Right atrium auricular region (tissue), 2 donors: ENCODE results near the gene TXNDC2. TPM values are rescaled to one million over a fixed set of nuclear protein-coding genes. Genes with fewer than 3 reads are reported as not detected.

Experiments used
- DNase-seq: peaks from one replicate; pipeline ENCODE4 v3.0.0-alpha.2; 2019; ENCODE audit warnings: low spot score
- H3K27ac ChIP-seq, 2 donors: fragments of 200-600 bp; sonication (generic); 1 replicate in 1 of 2; 2 replicates in 1 of 2; pipeline ENCODE4 v1.5.1; 2016 to 2019
- H3K27me3 ChIP-seq, 2 donors: fragments of 200-600 bp; sonication (generic); one replicate each; pipeline versions ENCODE4 v1.5.1 to v1.6.0; 2017 to 2019
- H3K36me3 ChIP-seq: fragments of 200-600 bp; sonication (generic); one replicate; pipeline ENCODE4 v1.5.1; 2016
- H3K4me1 ChIP-seq, 2 donors: fragments of 200-600 bp; sonication (generic); one replicate each; pipeline versions ENCODE4 v1.5.1 to v1.6.0; 2017 to 2019
- H3K4me3 ChIP-seq, 2 donors: fragments of 200-600 bp; sonication (generic); 1 replicate in 1 of 2; 2 replicates in 1 of 2; pipeline ENCODE4 v1.5.1; 2017 to 2019; ENCODE audit warnings: mild to moderate bottlenecking in 1 of 2, moderate library complexity in 1 of 2
- H3K9me3 ChIP-seq, 2 donors: fragments of 200-600 bp; sonication (generic); one replicate each; pipeline ENCODE4 v1.5.1; 2019
- total RNA-seq, 2 donors: library from RNA; depleted of rRNA; stranded (reverse); fragments of >200 nt; gene quantifications; one replicate each; pipeline ENCODE4 v1.1.0, GENCODE V29; 2016
- TF ChIP-seq, protein P1 (sequence below), 2 donors: fragments of 200-600 bp; sonication (generic); IDR thresholded peaks; one replicate each; pipeline ENCODE4 v1.5.1; 2019; ENCODE audit warnings: antibody characterized with exemption in 2 of 2

The TXNDC2 gene
- total RNA-seq, 2 donors from 2014 or later, result not detected

DNA sequence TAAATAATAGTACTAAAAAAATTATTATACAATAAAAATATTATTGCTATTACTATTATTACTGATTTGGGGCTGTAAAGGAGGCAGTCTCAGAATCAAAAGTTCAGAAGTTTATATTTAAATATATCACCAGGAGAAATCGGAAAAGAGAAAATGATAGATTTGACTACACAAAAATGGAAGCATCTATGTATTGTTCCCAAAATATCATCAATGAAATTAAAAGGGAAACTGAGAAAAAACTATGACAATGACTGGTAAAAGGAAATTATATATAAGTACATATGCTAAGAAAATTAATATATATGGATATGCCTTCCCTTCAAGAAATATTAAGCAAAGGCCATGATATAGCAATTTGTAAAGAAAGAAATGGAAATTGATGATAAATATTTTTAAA, 7.7 kb upstream of the TXNDC2 start:
- TF ChIP-seq, protein P1, sequence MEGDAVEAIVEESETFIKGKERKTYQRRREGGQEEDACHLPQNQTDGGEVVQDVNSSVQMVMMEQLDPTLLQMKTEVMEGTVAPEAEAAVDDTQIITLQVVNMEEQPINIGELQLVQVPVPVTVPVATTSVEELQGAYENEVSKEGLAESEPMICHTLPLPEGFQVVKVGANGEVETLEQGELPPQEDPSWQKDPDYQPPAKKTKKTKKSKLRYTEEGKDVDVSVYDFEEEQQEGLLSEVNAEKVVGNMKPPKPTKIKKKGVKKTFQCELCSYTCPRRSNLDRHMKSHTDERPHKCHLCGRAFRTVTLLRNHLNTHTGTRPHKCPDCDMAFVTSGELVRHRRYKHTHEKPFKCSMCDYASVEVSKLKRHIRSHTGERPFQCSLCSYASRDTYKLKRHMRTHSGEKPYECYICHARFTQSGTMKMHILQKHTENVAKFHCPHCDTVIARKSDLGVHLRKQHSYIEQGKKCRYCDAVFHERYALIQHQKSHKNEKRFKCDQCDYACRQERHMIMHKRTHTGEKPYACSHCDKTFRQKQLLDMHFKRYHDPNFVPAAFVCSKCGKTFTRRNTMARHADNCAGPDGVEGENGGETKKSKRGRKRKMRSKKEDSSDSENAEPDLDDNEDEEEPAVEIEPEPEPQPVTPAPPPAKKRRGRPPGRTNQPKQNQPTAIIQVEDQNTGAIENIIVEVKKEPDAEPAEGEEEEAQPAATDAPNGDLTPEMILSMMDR (IDR thresholded peaks at IDR 0.05), result no peak
- Histone ChIP-seq H3K9me3 (no peaks in the 10 kb centered on the region), H3K27me3 (no peaks in the 10 kb centered on the region), H3K4me3 (no peak overlapping the region), H3K4me1 (peaks cover 0 to 5% of the 10 kb centered on the region in 2 donors), H3K27ac (peak overlapping the region in 1 of 2 donors; percentile 67), H3K36me3 (no peaks in the 10 kb centered on the region)
- no peak for DNase-seq

DNA sequence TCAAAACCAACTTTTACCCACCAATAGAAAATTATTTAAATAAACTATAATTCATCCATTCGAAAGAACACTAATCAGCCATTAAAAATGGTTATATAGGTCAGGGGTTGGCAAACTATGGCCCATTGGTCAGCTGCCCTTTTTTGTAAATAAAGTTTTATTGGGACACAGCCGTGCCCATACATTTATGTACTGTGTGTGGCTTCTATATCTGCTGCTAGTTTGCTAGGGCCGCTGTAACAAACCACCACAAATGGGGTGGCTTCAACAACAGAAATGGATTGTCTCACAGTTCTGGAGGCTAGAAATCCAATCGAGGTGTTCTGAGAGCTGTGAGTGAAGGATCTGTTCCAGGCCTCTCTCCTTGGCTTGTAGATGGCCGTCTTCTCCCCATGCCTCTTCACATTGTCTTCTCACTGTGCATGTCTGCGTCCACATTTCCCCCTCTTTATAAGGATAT, 7.0 kb upstream of the TXNDC2 start:
- TF ChIP-seq, protein P1 (IDR thresholded peaks at IDR 0.05), result no peak
- DNase-seq, result no peak
- Histone ChIP-seq H3K4me1 (peaks cover 0 to 5% of the 10 kb centered on the region in 2 donors), H3K27me3 (no peaks in the 10 kb centered on the region), H3K4me3 (no peak overlapping the region), H3K36me3 (no peaks in the 10 kb centered on the region), H3K27ac (no peak overlapping the region), H3K9me3 (no peaks in the 10 kb centered on the region)

DNA sequence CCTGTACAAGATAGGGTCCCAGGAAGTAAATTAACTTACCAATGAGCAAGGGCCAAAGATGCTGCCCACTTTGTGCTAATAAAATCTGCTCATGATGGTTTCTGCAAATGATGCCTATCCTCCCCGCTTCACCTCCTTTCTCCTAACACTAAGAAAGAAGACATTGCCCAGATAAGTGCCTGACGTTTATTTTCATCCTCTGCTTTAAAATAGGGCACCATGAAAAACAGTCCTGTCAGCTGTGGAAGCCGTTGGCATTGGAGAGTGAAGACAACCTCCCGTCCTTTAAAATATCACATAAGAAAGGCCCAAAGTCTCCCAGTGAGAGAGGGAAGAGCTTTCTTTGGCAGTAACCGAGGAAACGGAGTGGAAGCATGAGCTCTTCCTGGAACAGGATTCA, 1.7 kb upstream of the TXNDC2 start:
- no peaks in the 10 kb centered on the region for H3K27me3 ChIP-seq
- TF ChIP-seq, protein P1 (IDR thresholded peaks at IDR 0.05), result no peak
- H3K36me3 ChIP-seq, result no peaks in the 10 kb centered on the region
- H3K4me3 ChIP-seq, result no peak overlapping the region
- H3K27ac ChIP-seq, result no peak overlapping the region
- H3K4me1 ChIP-seq, result no peaks in the 10 kb centered on the region
- H3K9me3 ChIP-seq, result no peaks in the 10 kb centered on the region
- no peak for DNase-seq

DNA sequence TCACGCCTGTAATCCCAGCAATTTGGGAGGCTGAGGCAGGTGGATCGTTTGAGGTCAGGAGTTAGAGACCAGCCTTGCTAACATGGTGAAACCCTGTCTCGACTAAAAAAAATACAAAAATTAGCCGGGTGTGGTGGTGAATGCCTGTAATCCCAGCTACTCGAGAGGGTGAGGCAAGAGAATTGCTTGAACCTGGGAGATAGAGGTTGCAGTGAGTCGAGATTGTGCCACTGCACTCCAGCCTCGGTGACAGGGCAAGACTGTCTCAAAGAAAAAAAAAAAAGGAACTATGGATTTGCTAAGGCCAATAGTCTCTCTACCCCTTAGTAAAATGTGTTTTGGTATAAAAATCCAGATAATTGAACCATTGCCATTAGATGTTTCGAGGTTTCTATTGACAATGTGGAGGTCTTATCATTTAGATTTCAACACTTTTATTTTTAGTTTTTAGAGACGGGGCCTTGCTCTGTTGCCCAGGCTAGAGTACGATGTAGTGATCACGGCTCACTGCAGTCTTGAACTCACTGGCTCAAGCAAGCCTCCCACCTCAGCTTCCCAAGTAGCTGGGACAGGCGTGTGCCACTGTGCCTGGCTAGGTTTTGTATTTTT, 1.1 kb upstream of the TXNDC2 start:
- no peak for DNase-seq
- H3K27me3 ChIP-seq, result no peaks in the 10 kb centered on the region
- TF ChIP-seq, protein P1 (IDR thresholded peaks at IDR 0.05), result no peak

DNA sequence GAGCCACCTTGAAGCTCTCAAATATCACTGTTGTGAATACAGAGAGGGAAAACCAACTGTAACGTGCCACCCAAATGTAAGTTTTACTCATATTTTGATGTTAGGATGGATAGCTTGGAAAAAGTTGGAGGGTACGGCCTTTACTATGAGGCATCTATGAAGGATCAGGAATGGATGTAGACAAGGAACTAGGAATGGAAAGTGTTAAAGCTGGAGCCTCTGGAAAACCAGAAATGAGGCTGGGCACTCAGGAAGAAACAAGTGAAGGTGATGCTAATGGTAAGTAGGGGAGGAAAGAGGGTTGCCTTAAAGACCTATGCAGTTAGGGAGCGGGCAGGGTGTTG, 204 bp downstream of the TXNDC2 start:
- H3K4me1 ChIP-seq, result no peaks in the 10 kb centered on the region
- TF ChIP-seq, protein P1 (IDR thresholded peaks at IDR 0.05), result no peak
- no peak for DNase-seq
- H3K9me3 ChIP-seq, result no peaks in the 10 kb centered on the region
- no peaks in the 10 kb centered on the region for H3K36me3 ChIP-seq
- H3K4me3 ChIP-seq, result no peak overlapping the region
- no peaks in the 10 kb centered on the region for H3K27me3 ChIP-seq
- H3K27ac ChIP-seq, result no peak overlapping the region

More for the DNA sequence above, 1.1 kb upstream of the TXNDC2 start:
- Histone ChIP-seq H3K4me3 (no peak overlapping the region), H3K36me3 (no peaks in the 10 kb centered on the region), H3K4me1 (no peaks in the 10 kb centered on the region), H3K9me3 (no peaks in the 10 kb centered on the region), H3K27ac (no peak overlapping the region)

DNA sequence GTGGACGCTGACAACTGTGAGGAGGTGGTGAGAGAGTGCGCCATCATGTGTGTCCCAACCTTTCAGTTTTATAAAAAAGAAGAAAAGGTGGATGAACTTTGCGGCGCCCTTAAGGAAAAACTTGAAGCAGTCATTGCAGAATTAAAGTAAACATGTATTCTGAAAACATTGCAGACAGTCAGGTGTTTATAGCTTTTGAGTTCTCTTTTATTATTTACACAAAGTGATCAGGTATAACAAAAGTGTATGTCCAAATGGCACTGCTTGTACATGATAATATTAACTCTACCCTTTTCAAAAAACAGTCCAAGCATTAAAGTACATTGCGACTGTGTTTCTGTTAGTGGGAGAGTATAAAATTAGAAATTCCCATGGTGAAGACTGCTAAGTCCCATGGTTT, 2.2 kb downstream of the TXNDC2 start:
- Histone ChIP-seq H3K36me3 (no peaks in the 10 kb centered on the region), H3K27ac (no peak overlapping the region), H3K9me3 (no peaks in the 10 kb centered on the region), H3K4me1 (no peaks in the 10 kb centered on the region), H3K27me3 (no peaks in the 10 kb centered on the region), H3K4me3 (no peak overlapping the region)
- TF ChIP-seq, protein P1 (IDR thresholded peaks at IDR 0.05), result no peak
- DNase-seq, result no peak
